GM18502 (cell line): ENCODE measurements around the gene RAB35.

Experiments used
- ATAC-seq: cut with Tn5 transposase; IDR thresholded peaks from one replicate; pipeline ENCODE4 v1.9.1; 2021; ENCODE audit warnings: mild to moderate bottlenecking; ENCODE audit not compliant: unreplicated experiment, poor library complexity

The RAB35 gene

GRCh38 chr12:120091371-120092090 is 25.0 kb downstream of the RAB35 start:
- no peak for ATAC-seq

DNA sequence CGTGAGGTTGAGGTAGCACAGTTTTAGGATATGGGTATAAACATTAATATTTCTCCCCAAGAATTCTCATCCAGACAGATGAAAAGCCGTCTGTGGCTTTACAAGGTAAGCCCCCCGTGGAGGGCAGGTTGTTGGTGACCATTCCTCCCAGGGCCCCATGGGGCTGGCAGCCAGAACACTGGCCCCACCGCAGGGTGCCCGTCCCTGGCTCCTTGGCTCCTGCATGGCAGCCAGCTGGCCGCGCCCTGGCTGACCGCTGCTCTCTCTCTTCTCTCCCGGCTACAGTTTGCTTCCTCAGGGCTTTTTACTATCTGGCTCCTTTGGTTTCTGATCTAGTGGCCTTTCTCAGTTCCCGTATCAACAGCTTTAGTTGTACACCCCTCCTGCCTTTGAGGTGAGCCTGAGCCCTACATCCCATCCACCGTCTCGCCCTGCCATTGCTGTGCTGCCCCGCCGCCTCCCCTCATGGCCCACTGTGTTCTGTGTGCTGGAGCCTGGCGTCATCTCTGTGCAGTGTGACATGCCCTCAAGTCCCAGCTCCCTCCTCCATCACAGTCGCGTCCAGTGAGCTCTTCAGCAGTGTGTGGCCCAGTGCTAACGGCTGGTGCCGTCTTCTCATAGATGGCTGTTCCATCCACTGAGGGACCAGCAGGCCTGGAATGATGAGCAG is 25.8 kb downstream of the RAB35 start:
- no peak for ATAC-seq

DNA sequence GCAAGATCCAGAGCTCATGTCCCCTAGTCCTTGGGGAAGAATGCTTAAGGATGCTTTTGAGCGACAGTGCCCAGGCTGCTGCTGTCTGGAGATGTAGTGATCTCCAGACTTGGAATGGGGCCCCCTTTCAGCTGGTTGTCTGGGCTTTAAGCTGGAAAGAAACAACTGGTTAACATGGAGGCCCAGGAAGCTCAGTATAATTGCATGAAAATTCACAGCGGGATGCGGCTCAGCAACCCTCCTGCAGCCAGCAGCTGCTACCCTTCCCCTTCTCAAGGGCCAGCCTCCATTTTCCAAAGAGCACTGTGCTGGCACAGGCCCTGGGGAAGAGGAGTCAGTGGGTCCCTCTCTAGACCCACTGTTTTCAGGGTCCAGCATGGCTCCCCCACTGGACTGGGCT is 26.3 kb downstream of the RAB35 start:
- ATAC-seq, result no peak

GRCh38 chr12:120089796-120090195 is 26.8 kb downstream of the RAB35 start:
- ATAC-seq, result no peak

DNA sequence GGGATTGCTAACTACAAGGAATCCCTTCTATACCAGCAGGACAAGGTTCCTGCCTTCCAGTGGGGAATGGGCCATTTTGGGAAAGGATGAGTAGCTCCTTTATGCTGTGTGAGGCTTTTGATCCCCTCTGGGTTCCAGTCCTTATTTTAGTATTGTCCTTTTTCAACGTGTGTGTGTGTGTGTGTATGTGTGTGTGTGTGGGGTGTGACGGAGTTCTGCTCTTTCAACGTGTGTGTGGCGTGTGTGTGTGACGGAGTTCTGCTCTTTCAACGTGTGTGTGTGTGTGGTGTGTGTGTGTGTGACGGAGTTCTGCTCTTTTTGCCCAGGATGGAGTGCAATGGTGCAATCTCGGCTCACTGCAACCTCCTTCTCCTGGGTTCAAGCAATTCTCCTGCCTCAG is 27.4 kb downstream of the RAB35 start:
- ATAC-seq, result no peak

DNA sequence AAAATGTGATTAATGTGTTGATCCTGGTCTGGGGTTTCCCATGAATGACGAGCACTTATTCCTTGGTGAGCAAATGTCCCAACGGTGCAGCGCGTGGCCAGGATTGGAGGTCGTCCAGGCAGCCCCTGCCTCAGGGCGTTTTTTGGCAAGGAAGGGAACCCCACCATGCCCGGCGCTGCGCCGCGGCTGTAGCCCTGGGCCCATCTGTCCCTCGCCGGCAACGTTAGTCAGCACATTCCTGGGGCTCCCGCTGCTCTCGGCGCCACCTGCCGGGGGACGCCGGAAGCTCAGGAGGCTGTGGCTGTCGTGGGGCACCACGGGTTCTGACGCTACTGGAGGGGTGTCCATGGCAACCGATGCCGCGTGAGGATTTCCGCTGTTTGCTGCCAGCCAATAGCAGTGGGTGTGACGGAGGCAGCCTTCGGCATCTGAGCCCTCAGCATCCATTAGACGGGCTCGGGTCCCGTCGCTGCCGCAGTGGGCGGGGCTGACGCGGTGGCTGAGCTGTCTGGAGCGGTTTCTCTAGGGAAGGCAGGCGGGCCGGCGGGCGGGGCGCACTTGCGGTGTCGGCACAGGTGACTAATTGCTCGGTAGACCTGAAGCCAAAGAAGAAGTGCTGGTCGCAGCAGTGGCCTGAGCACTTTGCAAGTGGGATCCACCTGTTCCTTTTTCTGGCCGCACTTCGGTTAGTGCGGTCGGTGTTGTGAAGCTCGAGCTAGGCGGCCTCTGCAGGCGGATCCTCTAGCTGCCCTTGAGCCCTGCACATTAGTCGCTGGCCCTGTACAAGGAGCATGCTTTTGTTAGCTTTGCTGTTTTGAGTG is 29.5 kb downstream of the RAB35 start:
- ATAC-seq, result peak; percentile 97

DNA sequence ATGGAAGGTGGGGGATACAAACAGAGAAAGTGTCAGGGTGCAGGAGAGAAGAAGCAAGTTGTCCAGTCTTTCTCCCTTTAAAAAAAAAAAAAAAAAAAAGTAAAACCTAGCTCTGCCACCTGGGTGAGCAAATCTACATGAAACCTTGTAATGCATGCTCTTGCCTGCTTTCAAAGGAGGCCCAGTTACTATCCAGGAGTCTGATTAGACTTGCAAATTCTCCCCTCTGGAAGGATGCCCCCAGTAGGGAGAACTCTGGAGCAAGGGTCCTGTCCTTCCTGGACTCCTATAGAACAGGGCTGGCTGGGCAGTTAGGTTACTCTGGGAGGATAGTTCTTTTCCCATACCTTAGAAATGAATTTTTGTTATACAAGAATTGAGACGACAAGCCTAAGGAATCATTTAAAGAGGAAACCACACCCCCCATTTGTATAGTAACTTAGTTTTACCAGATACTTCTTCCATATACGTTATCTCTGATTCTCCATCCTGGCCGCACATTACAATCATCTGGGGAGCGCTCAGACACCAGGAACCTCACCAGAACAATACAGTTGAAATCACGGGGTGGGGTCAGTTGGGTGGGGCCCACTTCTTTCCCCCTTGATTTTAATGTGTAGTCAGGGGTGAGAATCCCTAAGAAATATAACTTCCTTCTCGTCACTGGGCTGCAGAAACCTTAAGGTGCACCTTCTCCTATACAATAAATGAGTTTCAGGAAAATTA is 30.5 kb downstream of the RAB35 start:
- no peak for ATAC-seq

DNA sequence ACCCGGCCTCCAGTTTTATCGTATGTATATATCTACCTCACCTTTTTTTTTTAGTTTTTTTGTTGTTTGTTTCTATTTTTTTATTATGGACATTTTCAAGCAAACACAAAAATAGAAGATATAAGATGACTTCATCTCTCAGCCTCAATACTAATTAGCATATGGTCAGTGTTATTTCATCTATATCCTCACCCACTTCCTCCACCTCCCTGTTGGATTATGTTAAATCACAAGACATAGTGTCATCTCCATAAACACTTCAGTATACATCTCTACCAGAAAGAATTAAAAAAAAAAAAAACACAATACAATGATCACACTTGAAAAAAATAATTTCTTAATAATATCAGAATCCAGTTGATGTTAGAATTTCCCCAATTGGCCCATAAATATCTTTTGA is 34.9 kb downstream of the RAB35 start:
- ATAC-seq, result no peak

GRCh38 chr12:120079411-120080400 is 36.8 kb downstream of the RAB35 start:
- no peak for ATAC-seq

DNA sequence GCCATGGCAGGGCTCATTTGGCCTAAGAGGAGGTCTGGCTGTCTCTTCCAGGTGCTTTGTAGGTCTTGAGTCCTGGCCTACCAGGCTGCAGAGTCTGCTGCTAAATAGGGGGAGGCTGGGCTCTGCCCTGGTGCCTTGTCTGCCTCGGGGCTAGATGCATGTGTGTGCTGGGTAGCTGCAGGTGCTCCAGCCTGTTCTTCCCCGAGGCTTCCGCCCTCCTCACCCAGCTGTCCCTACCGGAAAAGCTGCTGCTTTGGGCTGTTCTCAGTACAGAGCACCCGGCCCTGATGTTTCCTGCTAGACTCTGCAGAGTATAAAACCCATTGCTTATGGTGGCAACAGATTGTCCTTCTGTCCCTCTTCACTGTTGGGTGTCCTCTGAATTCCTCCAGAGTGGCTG is 37.7 kb downstream of the RAB35 start:
- ATAC-seq, result no peak

DNA sequence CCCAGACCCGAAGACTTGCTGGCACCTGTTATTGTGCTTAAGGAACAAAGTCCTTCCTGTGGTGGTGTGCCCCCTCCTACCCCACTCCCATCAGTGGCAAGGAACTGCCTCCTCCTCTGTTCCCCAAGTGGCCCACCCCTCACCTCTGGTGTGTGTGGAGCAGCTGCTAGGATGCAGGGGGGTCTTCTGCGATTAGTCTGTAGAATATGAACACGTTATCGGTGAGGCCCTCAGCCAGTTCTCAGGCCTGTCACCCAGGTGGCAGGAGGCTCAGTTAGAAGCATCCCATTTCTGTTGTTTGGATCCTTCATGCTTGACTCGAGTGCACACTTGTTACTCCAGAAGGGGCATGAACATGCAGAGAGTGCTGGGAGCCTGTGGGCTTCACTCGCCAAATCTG is 39.3 kb downstream of the RAB35 start:
- ATAC-seq, result no peak

DNA sequence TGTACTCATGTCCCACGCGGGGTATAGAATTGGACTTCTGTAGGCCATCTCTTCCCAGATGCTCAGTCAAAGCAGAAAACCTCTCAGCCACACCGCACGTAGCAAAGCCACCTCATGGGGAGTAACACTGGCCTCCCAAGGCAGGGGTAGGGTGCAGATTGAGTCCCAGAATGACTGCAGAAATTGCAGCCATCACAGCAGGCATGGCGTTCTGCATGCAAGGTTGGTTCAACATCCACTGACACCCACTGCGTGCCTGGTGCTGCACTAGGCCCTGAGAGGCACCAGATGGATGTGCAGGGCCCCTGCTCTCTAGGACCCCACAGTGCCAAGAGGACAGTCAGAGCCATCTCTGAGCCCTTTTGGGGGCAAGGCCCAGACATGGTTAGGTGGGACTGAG is 39.9 kb downstream of the RAB35 start:
- no peak for ATAC-seq

- ATAC-seq, result no peak
These were observed 41.4 kb downstream of the RAB35 start for GRCh38 chr12:120075034-120075616.

DNA sequence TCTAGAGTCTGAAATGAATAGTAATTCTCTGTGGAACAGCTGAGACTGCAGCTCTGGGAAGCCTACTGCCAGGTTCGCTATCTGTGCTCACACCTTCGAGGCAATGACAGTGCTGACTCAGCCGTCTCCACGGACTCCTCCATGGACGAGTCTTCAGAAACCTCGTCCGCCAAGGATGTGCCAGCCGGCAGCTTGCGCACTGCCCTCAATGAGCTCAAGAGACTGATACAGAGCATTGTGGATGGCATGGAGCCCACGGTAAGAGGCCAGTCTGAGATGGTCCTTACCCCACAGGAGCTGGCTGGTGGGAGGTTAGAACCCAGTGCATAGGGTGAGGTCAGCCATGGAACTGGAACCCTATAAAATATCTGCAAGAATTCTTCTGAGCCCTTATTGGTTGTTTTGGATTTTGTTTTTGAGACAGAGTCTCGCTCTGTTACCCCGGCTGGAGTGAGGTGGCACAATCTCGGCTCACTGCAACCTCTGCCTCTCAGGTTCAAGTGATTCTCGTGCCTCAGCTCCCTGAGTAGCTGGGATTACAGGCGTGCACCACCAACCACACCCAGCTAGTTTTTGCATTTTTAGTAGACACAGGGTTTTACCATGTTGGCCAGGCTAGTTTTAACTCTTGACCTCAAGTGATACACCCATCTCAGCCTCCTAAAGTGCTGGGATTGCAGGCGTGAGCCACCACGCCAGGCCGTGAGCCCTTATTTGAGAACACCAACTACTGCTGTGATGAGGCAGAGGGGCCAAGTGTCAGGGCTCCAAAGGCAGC is 43.9 kb downstream of the RAB35 start:
- no peak for ATAC-seq

- no peak for ATAC-seq
These were observed 45.0 kb downstream of the RAB35 start for GRCh38 chr12:120071493-120072020.

- ATAC-seq, result no peak
These were observed 47.3 kb downstream of the RAB35 start for GRCh38 chr12:120069278-120069677.

DNA sequence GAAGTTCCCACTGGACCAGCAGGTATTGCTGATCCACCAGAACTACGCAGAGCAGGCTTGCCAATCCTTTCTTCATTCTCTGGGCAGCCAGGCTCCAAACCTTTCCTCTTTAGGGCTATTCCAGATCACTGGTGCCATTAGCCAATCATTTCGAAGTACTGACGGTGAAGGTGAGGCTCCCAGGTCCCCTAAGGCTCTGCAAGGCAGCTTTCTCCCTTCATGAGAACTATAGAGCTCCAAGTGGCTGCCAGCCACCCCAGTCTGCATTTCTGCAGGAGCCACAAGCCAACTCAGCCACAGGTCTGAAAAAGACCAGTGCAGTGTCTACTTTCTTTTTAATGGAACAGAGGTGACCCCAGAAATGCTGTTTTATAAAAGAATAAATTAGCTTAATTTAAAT is 48.7 kb downstream of the RAB35 start:
- ATAC-seq, result no peak
